ENCODE data around the gene ADAMTS3. TPM values are rescaled to one million over a fixed set of nuclear protein-coding genes. Genes with fewer than 3 reads are reported as not detected.

ADAMTS3 gene
- total RNA-seq, 1 donor from 2014 or later: 10.3 TPM

DNA sequence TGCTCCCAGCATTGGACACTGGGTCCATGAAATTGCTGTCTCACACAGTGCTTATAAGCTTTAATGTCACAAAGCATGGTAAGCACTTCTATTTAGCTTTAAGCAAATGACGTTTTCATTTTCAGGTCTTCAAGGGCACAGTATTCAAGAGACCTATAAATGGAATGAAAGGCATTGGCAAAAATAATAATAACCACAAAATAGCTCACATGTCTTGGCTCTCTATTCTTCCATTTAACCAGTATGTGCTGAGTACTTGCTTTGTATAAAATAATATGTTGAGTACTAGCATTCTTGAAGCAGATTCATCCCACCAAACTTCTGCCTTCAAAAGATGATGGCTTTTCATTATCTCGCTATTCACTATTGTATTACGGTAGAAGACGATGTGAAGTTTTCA is 203.0 kb downstream of the ADAMTS3 start:
- TF ChIP-seq, protein P1, sequence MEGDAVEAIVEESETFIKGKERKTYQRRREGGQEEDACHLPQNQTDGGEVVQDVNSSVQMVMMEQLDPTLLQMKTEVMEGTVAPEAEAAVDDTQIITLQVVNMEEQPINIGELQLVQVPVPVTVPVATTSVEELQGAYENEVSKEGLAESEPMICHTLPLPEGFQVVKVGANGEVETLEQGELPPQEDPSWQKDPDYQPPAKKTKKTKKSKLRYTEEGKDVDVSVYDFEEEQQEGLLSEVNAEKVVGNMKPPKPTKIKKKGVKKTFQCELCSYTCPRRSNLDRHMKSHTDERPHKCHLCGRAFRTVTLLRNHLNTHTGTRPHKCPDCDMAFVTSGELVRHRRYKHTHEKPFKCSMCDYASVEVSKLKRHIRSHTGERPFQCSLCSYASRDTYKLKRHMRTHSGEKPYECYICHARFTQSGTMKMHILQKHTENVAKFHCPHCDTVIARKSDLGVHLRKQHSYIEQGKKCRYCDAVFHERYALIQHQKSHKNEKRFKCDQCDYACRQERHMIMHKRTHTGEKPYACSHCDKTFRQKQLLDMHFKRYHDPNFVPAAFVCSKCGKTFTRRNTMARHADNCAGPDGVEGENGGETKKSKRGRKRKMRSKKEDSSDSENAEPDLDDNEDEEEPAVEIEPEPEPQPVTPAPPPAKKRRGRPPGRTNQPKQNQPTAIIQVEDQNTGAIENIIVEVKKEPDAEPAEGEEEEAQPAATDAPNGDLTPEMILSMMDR (conservative IDR thresholded peaks at IDR 0.05): no peak

GRCh38 chr4:72365016-72365415 is 204.0 kb downstream of the ADAMTS3 start:
- TF ChIP-seq, protein P1 (conservative IDR thresholded peaks at IDR 0.05): no peak

More for the DNA sequence above, 203.0 kb downstream of the ADAMTS3 start:
- H3K27me3 Mint-ChIP-seq: no peaks in the 10 kb centered on the region
- no peak overlapping the region for H3K27ac Mint-ChIP-seq
- no peak for DNase-seq (ENCODE audit: extremely low spot score, unreplicated experiment)
- no peak overlapping the region for H3K4me3 Mint-ChIP-seq
- H3K36me3 Mint-ChIP-seq: no peaks in the 10 kb centered on the region
- H3K9me3 Mint-ChIP-seq: no peaks in the 10 kb centered on the region
- H3K4me1 Mint-ChIP-seq (ENCODE audit: unreplicated experiment): no peaks in the 10 kb centered on the region

GRCh38 chr4:72360075-72360474 is 208.9 kb downstream of the ADAMTS3 start:
- Mint-ChIP-seq H3K27ac (no peak overlapping the region), H3K9me3 (no peaks in the 10 kb centered on the region), H3K4me3 (no peak overlapping the region), H3K4me1 (ENCODE audit: unreplicated experiment) (peaks cover 4% of the 10 kb centered on the region), H3K27me3 (no peaks in the 10 kb centered on the region), H3K36me3 (no peaks in the 10 kb centered on the region)
- DNase-seq (ENCODE audit: extremely low spot score, unreplicated experiment): no peak
- TF ChIP-seq, protein P1 (conservative IDR thresholded peaks at IDR 0.05): no peak

More at GRCh38 chr4:72365016-72365415, 204.0 kb downstream of the ADAMTS3 start:
- no peaks in the 10 kb centered on the region for H3K27me3 Mint-ChIP-seq
- DNase-seq (ENCODE audit: extremely low spot score, unreplicated experiment): no peak
- H3K9me3 Mint-ChIP-seq: no peaks in the 10 kb centered on the region
- no peak overlapping the region for H3K4me3 Mint-ChIP-seq
- no peak overlapping the region for H3K27ac Mint-ChIP-seq
- no peaks in the 10 kb centered on the region for H3K36me3 Mint-ChIP-seq
- no peaks in the 10 kb centered on the region for H3K4me1 Mint-ChIP-seq (ENCODE audit: unreplicated experiment)

DNA sequence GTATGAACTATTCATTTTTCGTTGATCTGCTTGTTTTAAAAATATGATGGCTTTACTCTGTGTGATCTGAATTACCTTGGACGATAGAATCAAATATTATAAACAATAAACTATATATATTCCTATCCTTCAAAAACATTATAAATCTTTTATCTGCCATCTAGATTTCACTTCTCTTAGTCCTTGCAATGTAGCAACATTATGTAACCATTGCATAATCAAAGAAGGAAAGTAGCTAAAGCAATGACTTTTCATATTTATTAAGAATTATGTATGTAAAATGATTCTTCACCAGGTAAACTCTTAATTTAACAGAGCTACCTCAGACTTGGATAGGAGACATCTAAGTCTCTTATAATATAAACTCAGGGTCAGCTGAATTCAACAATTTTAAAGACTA is 210.5 kb downstream of the ADAMTS3 start:
- Mint-ChIP-seq H3K27ac (no peak overlapping the region), H3K9me3 (no peaks in the 10 kb centered on the region), H3K4me3 (no peak overlapping the region), H3K27me3 (no peaks in the 10 kb centered on the region), H3K36me3 (no peaks in the 10 kb centered on the region), H3K4me1 (ENCODE audit: unreplicated experiment) (peaks cover 4% of the 10 kb centered on the region)
- no peak for DNase-seq (ENCODE audit: extremely low spot score, unreplicated experiment)
- TF ChIP-seq, protein P1 (conservative IDR thresholded peaks at IDR 0.05): no peak

- DNase-seq (ENCODE audit: extremely low spot score, unreplicated experiment): no peak
- Mint-ChIP-seq H3K27ac (no peak overlapping the region), H3K4me1 (ENCODE audit: unreplicated experiment) (peaks cover 4% of the 10 kb centered on the region), H3K36me3 (no peaks in the 10 kb centered on the region), H3K9me3 (no peaks in the 10 kb centered on the region), H3K27me3 (no peaks in the 10 kb centered on the region), H3K4me3 (no peak overlapping the region)
- TF ChIP-seq, protein P1 (conservative IDR thresholded peaks at IDR 0.05): no peak
Observed at GRCh38 chr4:72357908-72358307, 211.1 kb downstream of the ADAMTS3 start.

DNA sequence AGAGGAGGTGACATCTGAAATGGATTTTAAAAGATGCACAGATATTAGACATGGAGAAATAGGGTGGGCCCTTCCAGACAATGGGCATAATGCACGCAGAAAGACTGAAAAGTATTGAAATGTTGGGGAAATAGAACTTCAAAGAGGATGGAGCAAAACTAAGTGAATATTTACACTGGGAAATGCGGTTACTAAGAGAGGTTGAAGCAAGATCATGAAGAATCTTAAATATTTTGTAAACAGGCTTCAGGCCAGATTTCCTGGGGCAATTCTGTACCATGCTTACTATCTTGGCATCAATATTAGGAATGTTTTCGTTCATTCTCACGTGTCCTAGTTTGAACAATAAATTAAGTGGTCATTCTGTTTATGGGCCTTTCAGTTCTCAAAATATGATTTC is 216.3 kb downstream of the ADAMTS3 start:
- no peaks in the 10 kb centered on the region for H3K36me3 Mint-ChIP-seq
- no peaks in the 10 kb centered on the region for H3K4me1 Mint-ChIP-seq (ENCODE audit: unreplicated experiment)
- TF ChIP-seq, protein P1 (conservative IDR thresholded peaks at IDR 0.05): no peak
- no peak overlapping the region for H3K4me3 Mint-ChIP-seq
- no peak for DNase-seq (ENCODE audit: extremely low spot score, unreplicated experiment)
- no peaks in the 10 kb centered on the region for H3K9me3 Mint-ChIP-seq
- no peaks in the 10 kb centered on the region for H3K27me3 Mint-ChIP-seq
- no peak overlapping the region for H3K27ac Mint-ChIP-seq

Measured in type B pancreatic cell (in vitro differentiated cells).